SJSA1 (cell line): ENCODE data around the gene GDPD3. TPM values are rescaled to one million over a fixed set of nuclear protein-coding genes. Genes with fewer than 3 reads are reported as not detected.
"Not testable (repeated sequence)": the region's sequence is repeated elsewhere in the genome, so short reads cannot be mapped to it uniquely, and the experiment has no call there.

Source experiments
- DNase-seq, 2 experiments: peaks; one replicate each; pipeline ENCODE4 v3.0.0-alpha.2; 2015 to 2020; ENCODE audit warnings: low spot score in 2 of 2, low read depth in 1 of 2
- H3K27ac ChIP-seq: fragments of 250-450 bp; sonication (Bioruptor Pico); 2 replicates; pipeline ENCODE4 v1.5.1; 2020; ENCODE audit warnings: mild to moderate bottlenecking, moderate library complexity
- H3K27me3 ChIP-seq: fragments of 250-450 bp; sonication (Bioruptor Pico); replicated peaks from 2 replicates; pipeline ENCODE4 v1.5.1; 2020; ENCODE audit warnings: mild to moderate bottlenecking, moderate library complexity
- H3K36me3 ChIP-seq: fragments of 250-450 bp; sonication (Bioruptor Pico); 2 replicates; pipeline ENCODE4 v1.5.1; 2020; ENCODE audit warnings: mild to moderate bottlenecking
- H3K4me1 ChIP-seq: fragments of 250-450 bp; sonication (Bioruptor Pico); replicated peaks from 2 replicates; pipeline ENCODE4 v1.6.1; 2021; ENCODE audit warnings: mild to moderate bottlenecking
- H3K4me3 ChIP-seq: fragments of 250-450 bp; sonication (Bioruptor Pico); 2 replicates; pipeline ENCODE4 v1.5.1; 2020; ENCODE audit warnings: mild to moderate bottlenecking
- H3K9me3 ChIP-seq: fragments of 250-450 bp; sonication (Bioruptor Pico); replicated peaks from 2 replicates; pipeline ENCODE4 v1.5.1; 2020; ENCODE audit warnings: mild to moderate bottlenecking
- total RNA-seq: library from RNA; depleted of rRNA; stranded (reverse); fragments of >200 nt; shearing (Covaris generic); gene quantifications from 2 replicates; pipeline ENCODE4 v1.2.3, GENCODE V29; 2014

Gene GDPD3
- total RNA-seq, 1 experiment from 2014 or later: 0.50 TPM

- DNase-seq: no peak
- Histone ChIP-seq H3K4me1 (no peaks in the 10 kb centered on the region), H3K27ac (no peak overlapping the region), H3K36me3 (no peaks in the 10 kb centered on the region), H3K27me3 (no peaks in the 10 kb centered on the region), H3K4me3 (no peak overlapping the region), H3K9me3 (no peaks in the 10 kb centered on the region)
These were observed 26.5 kb upstream of the GDPD3 start for GRCh38 chr16:30139583-30140481.

GRCh38 chr16:30137897-30138296 lies 24.6 kb upstream of the GDPD3 start:
- Histone ChIP-seq H3K27ac (no peak overlapping the region), H3K9me3 (no peaks in the 10 kb centered on the region), H3K27me3 (no peaks in the 10 kb centered on the region), H3K36me3 (no peaks in the 10 kb centered on the region), H3K4me3 (no peak overlapping the region), H3K4me1 (no peaks in the 10 kb centered on the region)
- DNase-seq: no peak

- Histone ChIP-seq H3K4me1 (no peaks in the 10 kb centered on the region), H3K9me3 (no peaks in the 10 kb centered on the region), H3K36me3 (no peaks in the 10 kb centered on the region), H3K27ac (no peak overlapping the region), H3K27me3 (no peaks in the 10 kb centered on the region), H3K4me3 (no peak overlapping the region)
- no peak for DNase-seq
These were observed 23.8 kb upstream of the GDPD3 start for GRCh38 chr16:30136971-30137605.

GRCh38 chr16:30132591-30132990 lies 19.3 kb upstream of the GDPD3 start:
- Histone ChIP-seq H3K9me3 (no peaks in the 10 kb centered on the region; the same call in 1 of the 2 replicates), H3K4me1 (no peaks in the 10 kb centered on the region), H3K4me3 (no peak overlapping the region), H3K36me3 (no peaks in the 10 kb centered on the region), H3K27me3 (no peaks in the 10 kb centered on the region), H3K27ac (no peak overlapping the region)
- no peak for DNase-seq

- DNase-seq: no peak
- no peak overlapping the region for H3K27ac ChIP-seq
These were observed 18.6 kb upstream of the GDPD3 start for GRCh38 chr16:30131869-30132475.

GRCh38 chr16:30127993-30128392 lies 14.7 kb upstream of the GDPD3 start:
- no peak for DNase-seq
- Histone ChIP-seq H3K27me3 (no peaks in the 10 kb centered on the region), H3K4me1 (peaks cover 5% of the 10 kb centered on the region), H3K9me3 (no peaks in the 10 kb centered on the region; the same call in 1 of the 2 replicates), H3K27ac (no peak overlapping the region), H3K36me3 (no peaks in the 10 kb centered on the region), H3K4me3 (no peak overlapping the region)

More at GRCh38 chr16:30131869-30132475, 18.6 kb upstream of the GDPD3 start:
- Histone ChIP-seq H3K36me3 (no peaks in the 10 kb centered on the region), H3K9me3 (no peaks in the 10 kb centered on the region; the same call in 1 of the 2 replicates), H3K27me3 (no peaks in the 10 kb centered on the region), H3K4me1 (no peaks in the 10 kb centered on the region), H3K4me3 (no peak overlapping the region)

GRCh38 chr16:30125690-30126089 lies 12.4 kb upstream of the GDPD3 start:
- DNase-seq, H3K27me3 ChIP-seq, H3K27ac ChIP-seq, H3K36me3 ChIP-seq, H3K9me3 ChIP-seq, H3K4me3 ChIP-seq: not testable (repeated sequence)
- peaks cover 14% of the 10 kb centered on the region for H3K4me1 ChIP-seq

GRCh38 chr16:30124985-30125379 lies 11.6 kb upstream of the GDPD3 start:
- Histone ChIP-seq H3K27me3 (no peaks in the 10 kb centered on the region), H3K9me3 (no peaks in the 10 kb centered on the region), H3K27ac (no peak overlapping the region), H3K4me3 (no peak overlapping the region), H3K4me1 (peaks cover 14% of the 10 kb centered on the region), H3K36me3 (no peaks in the 10 kb centered on the region)
- no peak for DNase-seq

- peaks cover 14% of the 10 kb centered on the region for H3K4me1 ChIP-seq
- peak overlapping the region; percentile 55 for H3K4me3 ChIP-seq
- no peaks in the 10 kb centered on the region for H3K27me3 ChIP-seq
- H3K27ac ChIP-seq: no peak overlapping the region
- DNase-seq: no peak
- H3K36me3 ChIP-seq: peaks cover 5% of the 10 kb centered on the region; the same call in 1 of the 2 replicates
- no peaks in the 10 kb centered on the region for H3K9me3 ChIP-seq
These were observed 9.3 kb upstream of the GDPD3 start for GRCh38 chr16:30122604-30123160.

- Histone ChIP-seq H3K4me1 (peaks cover 14% of the 10 kb centered on the region), H3K27me3 (no peaks in the 10 kb centered on the region), H3K36me3 (peaks cover 9% of the 10 kb centered on the region; the same call in 1 of the 2 replicates), H3K9me3 (no peaks in the 10 kb centered on the region), H3K4me3 (peak overlapping the region; percentile 55), H3K27ac (no peak overlapping the region)
- no peak for DNase-seq
These were observed 8.6 kb upstream of the GDPD3 start for GRCh38 chr16:30121741-30122571.

- Histone ChIP-seq H3K36me3 (peaks cover 9% of the 10 kb centered on the region; the same call in 1 of the 2 replicates), H3K27me3 (no peaks in the 10 kb centered on the region), H3K4me1 (peaks cover 14% of the 10 kb centered on the region), H3K9me3 (no peaks in the 10 kb centered on the region), H3K27ac (no peak overlapping the region), H3K4me3 (no peak overlapping the region)
- no peak for DNase-seq
These were observed 7.2 kb upstream of the GDPD3 start for GRCh38 chr16:30120340-30121105.

- Histone ChIP-seq H3K27me3 (no peaks in the 10 kb centered on the region), H3K4me1 (peaks cover 14% of the 10 kb centered on the region), H3K9me3 (no peaks in the 10 kb centered on the region), H3K4me3 (no peak overlapping the region), H3K36me3 (peaks cover 9% of the 10 kb centered on the region; the same call in 1 of the 2 replicates), H3K27ac (no peak overlapping the region)
- DNase-seq: no peak
These were observed 6.1 kb upstream of the GDPD3 start for GRCh38 chr16:30119428-30119827.
